LNCaP clone FGC (cell line): ENCODE results near the gene HNRNPF.

ENCODE experiments used
- DNase-seq: peaks from one replicate; pipeline ENCODE4 v3.0.0-alpha.2; 2011; ENCODE audit warnings: low read depth
- H3K4me3 ChIP-seq: 2 replicates; pipeline ENCODE4 v1.5.1; 2011; ENCODE audit warnings: mild to moderate bottlenecking, low read depth, low read length, control low read depth
- CTCF ChIP-seq: IDR thresholded peaks from 2 replicates; pipeline ENCODE4 v1.5.1; 2012; ENCODE audit warnings: mild to moderate bottlenecking; ENCODE audit not compliant: control insufficient read depth, insufficient read depth; ENCODE audit errors: extremely low read depth

Gene HNRNPF

GRCh38 chr10:43374194-43374593, 34.8 kb downstream of the HNRNPF start:
- DNase-seq: no peak

DNA sequence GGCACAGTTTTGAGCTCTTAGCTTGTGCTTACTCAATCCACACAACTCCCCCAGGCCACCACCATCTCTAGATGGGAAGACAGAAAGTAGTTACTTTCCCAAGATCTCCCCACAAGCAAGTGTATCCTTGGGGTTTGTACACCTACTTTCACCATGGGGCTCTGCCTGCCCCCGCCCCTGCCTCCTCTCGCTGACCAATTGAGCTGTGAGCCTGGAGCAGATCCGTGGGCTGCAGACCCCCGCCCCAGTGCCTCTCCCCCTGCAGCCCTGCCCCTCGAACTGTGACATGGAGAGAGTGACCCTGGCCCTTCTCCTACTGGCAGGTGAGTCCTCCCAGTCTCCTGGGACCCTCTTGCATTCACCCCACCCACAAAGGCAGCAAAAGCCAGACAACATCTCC, 35.5 kb downstream of the HNRNPF start:
- DNase-seq: no peak
- no peak overlapping the region for H3K4me3 ChIP-seq
- no peak for TF ChIP-seq CTCF

More at GRCh38 chr10:43374194-43374593, 34.8 kb downstream of the HNRNPF start:
- no peak overlapping the region for H3K4me3 ChIP-seq
- TF ChIP-seq CTCF: no peak

- TF ChIP-seq CTCF: no peak
- no peak for DNase-seq
- no peak overlapping the region for H3K4me3 ChIP-seq
Measured at GRCh38 chr10:43372765-43373361, 36.1 kb downstream of the HNRNPF start.

GRCh38 chr10:43371418-43371817, 37.6 kb downstream of the HNRNPF start, which contains the start of gene FXYD4:
Gene FXYD4 (plus strand): TSS chr10:43371636. CDS start chr10:43373747, 2,111 bp downstream.
- no peak within 1 kb of the TSS for H3K4me3 ChIP-seq
- no peak for TF ChIP-seq CTCF
- DNase-seq: no peak

DNA sequence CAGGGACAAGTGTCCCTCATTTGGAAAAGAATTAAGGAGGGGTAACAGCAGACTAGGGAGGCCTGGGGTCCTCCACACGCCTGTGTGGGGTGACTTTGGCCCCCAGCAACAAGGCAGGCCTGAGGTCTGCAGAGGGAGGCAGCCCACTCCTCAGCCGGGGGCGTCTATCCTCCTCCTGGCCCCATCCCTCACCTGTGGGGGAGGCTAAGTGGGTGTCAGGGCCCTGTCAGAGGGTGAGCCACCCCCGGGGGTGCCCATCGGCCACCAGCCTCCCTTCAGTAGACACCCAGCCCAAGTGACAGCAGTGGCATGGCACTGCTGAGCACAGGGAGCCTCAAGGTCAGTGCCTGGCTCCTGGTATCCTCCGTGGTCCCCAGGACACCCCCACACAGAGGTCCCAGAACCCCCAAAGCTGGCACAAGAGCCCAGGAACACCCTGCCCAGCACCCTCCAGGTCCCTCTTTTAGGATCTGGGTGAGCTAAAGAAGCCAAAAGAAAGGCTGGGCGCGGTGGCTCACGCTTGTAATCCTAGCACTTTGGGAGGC, 38.2 kb downstream of the HNRNPF start:
- no peak overlapping the region for H3K4me3 ChIP-seq
- TF ChIP-seq CTCF: no peak
- no peak for DNase-seq

GRCh38 chr10:43369921-43370320, 39.1 kb downstream of the HNRNPF start:
- DNase-seq: no peak
- H3K4me3 ChIP-seq: no peak overlapping the region
- TF ChIP-seq CTCF: no peak

- no peak for DNase-seq
- H3K4me3 ChIP-seq: no peak overlapping the region
- no peak for TF ChIP-seq CTCF
Measured at GRCh38 chr10:43365001-43365400, 44.0 kb downstream of the HNRNPF start.
